Hematopoietic multipotent progenitor cell treated with erythropoietin and hydrocortisone succinate and interleukin-3 and kit ligand, for 8 days (in vitro differentiated cells): ENCODE results near the gene BNIP2.
"Not testable (repeated sequence)": the region's sequence is repeated elsewhere in the genome, so short reads cannot be mapped to it uniquely, and the experiment has no call there.

ENCODE experiments used
- DNase-seq: peaks from one replicate; pipeline ENCODE4 v3.0.0-alpha.2; 2015

The BNIP2 gene, protein sequence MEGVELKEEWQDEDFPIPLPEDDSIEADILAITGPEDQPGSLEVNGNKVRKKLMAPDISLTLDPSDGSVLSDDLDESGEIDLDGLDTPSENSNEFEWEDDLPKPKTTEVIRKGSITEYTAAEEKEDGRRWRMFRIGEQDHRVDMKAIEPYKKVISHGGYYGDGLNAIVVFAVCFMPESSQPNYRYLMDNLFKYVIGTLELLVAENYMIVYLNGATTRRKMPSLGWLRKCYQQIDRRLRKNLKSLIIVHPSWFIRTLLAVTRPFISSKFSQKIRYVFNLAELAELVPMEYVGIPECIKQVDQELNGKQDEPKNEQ

GRCh38 chr15:59688782-59689625 lies at the start of gene BNIP2:
BNIP2 (minus strand) TSS chr15:59689320; CDS start chr15:59682457, 6,863 bp downstream.
- peak; percentile 97 for DNase-seq

DNA sequence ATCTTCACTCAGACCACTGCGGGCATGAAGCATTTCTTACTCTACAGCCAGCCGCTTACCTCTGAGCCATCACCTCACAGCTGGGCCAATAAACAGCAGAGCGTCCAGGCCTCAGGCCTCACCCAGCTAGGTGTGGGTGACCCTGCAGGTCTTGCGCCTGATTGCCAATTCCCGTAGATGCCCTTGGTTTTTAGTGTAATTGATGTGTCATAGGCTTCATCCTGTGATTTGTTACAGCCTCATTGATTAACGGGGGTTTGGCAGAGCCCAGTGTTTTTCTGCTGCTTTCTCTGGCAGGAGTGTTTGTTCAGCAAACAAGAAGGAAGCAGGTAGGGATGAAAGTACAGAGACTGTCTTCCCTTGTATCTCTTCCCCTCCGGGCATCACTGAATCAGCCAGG lies 49.6 kb upstream of the BNIP2 start:
- no peak for DNase-seq

GRCh38 chr15:59736181-59736580 lies 47.1 kb upstream of the BNIP2 start:
- no peak for DNase-seq

DNA sequence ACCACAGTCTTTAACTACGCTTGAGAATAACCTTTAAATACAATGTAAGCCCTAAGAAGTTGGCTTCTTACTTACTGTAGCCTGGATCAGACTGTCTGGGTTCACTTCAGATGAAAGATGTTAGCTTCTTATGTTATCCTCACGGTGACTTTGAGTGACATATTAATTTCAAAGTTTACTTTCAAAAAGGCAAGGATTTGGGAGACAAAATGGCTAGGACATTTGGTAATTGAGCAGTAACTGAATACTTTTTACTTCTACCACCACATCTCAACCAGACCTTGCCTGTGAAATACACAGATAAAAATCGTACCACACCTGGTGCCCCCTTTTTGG lies 36.0 kb upstream of the BNIP2 start:
- no peak for DNase-seq

GRCh38 chr15:59723687-59724346 lies 34.7 kb upstream of the BNIP2 start:
- DNase-seq, result no peak

- DNase-seq, result no peak
These were observed 33.4 kb upstream of the BNIP2 start for GRCh38 chr15:59722476-59722875.

- no peak for DNase-seq
These were observed 32.9 kb upstream of the BNIP2 start for GRCh38 chr15:59722037-59722436.

- no peak for DNase-seq
These were observed 32.3 kb upstream of the BNIP2 start for GRCh38 chr15:59721411-59721810.

- no peak for DNase-seq
These were observed 24.1 kb upstream of the BNIP2 start for GRCh38 chr15:59713177-59713576.

DNA sequence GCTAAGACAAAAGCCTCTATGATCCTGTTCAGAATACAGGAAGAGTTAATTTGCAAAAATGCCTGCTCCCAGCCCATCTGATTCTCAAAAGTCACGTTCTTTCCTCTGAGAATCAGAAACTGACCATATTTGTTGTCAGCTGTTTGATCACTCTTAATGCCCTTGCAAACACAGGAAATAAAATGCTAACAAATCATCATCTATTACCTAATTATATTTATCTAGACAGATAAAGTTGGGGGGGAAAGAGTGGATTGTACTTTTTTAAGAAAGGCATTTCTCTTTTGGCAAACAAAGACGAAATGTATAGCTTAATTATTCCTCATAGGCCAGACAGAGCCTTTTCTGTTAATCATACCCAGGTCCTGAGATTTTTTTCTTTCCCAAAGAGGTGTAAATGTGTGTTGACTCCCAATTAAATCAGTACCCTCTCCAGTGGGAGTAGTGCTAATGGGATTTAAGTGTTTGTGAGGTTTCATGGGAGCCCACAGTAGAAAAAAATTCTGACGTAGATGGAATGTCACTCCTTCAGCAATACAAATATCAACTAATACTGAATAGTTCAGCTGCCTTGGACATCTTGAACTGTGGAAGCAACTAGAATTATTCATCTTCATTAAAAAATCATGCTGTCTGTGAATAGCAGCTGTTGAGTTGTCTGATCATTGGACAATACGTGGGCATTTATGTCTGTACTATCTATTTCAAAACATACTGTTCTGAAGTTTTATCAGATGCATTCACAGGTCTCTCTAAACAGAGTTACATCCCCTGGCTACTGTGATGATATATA lies 22.5 kb upstream of the BNIP2 start:
- DNase-seq, result no peak

DNA sequence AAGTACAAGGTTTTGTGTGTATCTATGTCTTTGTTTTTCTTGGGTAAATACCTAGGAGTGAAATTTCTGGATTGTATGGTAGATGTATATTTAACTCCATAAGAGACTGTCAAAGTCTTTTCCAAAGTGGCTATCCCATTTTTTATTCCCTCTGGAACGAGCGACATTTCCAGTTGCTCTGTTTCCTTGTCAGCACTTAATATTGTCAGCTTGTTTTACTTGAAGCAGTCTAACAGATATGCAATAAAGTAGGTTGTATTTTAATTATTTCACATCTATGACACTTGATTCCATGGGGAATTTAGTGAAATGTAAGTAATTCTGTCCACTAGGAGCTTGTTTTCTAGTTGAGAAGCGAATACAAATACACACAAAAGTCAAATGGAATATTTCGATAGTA lies 18.5 kb upstream of the BNIP2 start:
- DNase-seq, result no peak

GRCh38 chr15:59703979-59704796 lies 15.1 kb upstream of the BNIP2 start:
- DNase-seq, result no peak

GRCh38 chr15:59702351-59702750 lies 13.2 kb upstream of the BNIP2 start:
- no peak for DNase-seq

DNA sequence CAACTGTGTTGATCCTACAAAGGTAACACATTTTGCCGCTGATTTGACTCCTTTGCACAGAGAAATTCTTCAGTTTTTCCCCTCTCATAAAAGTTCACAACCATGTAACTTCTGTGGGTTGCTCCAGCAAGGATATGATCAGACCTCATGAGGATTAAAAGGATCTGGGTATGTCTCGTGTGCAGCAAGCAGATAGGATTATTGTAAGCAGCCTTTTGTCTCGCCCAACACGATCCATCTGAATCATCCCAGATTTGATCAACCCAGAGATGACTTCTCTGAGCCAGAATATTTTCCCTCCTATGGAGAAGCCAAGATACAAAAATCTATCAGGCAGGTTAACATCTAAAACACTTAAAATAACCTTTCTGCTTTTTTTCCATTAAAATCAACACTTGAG lies 12.8 kb upstream of the BNIP2 start:
- no peak for DNase-seq

GRCh38 chr15:59699810-59700431 lies 10.8 kb upstream of the BNIP2 start:
- DNase-seq, result no peak

- not testable (repeated sequence) for DNase-seq
These were observed 8.9 kb upstream of the BNIP2 start for GRCh38 chr15:59698065-59698464.

DNA sequence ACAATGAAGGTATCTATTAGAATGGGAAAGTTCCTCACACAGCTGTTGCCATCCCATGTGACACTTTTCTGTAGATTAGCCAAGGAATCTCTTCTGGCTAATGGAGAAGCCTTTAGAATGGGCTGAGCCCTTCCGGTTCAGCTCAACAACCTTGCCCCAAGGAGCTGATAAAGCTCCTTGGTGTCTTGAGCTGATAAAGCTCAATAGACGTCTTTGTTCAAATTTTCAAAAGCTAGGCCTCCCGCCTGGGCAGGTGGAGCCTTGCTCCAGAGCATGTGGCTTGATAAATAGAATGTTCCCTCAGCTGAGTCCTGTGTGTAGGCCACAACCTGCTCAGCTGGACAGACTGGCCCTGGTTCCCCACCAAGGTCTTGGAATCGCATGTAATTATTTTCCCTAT lies 7.2 kb upstream of the BNIP2 start:
- DNase-seq, result peak; percentile 88

- DNase-seq, result no peak
These were observed 5.7 kb upstream of the BNIP2 start for GRCh38 chr15:59694779-59695178.

DNA sequence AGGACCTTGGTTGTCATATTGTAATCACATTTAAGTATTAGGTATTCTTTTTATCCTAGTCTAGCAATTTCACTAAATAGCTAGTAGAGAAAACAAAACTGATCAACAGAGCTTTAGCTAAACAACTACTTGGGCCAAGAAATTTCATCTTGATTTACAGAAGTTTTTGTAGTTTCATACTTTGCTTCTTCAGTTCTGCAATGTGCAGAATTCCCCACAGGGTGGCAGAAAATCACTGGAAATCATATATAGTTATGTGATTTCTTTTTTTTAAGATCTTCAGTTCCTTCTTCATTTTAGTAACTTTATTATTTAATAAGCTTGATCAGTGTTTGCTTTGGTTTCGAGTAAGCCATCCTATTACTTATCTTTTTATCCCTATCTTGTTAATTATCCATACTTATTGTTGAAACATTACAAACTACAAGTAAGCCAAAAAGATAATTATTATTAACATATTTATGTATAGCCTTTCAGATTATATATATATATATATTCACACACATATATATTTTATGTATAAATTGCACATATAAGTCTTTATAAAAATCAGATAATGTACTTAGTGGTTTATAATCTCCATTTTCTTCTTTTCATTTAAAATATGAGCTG lies 2.2 kb upstream of the BNIP2 start:
- DNase-seq, result peak; percentile 78

- peak; percentile 92 for DNase-seq
These were observed 611 bp upstream of the BNIP2 start for GRCh38 chr15:59689626-59690236.

GRCh38 chr15:59688423-59688781 lies 718 bp downstream of the BNIP2 start:
- peak; percentile 71 for DNase-seq
